ENCODE results near the gene AP2A2.

Gene AP2A2

GRCh38 chr11:921921-922678 lies 3.6 kb upstream of the AP2A2 start:
- H3K27me3 ChIP-seq (ENCODE audit: insufficient read depth, poor library complexity, severe bottlenecking) = no peaks in the 10 kb centered on the region
- H3K36me3 ChIP-seq (ENCODE audit: low read depth) = peaks cover 4% of the 10 kb centered on the region
- no peak overlapping the region for H3K4me3 ChIP-seq (ENCODE audit: severe bottlenecking)
- H3K4me1 ChIP-seq (ENCODE audit: insufficient read depth, poor library complexity, severe bottlenecking) = peaks cover 4% of the 10 kb centered on the region
- ATAC-seq (ENCODE audit: low read depth) (no peak), DNase-seq (ENCODE audit: low spot score) (no peak)
- no peaks in the 10 kb centered on the region for H3K9me3 ChIP-seq (ENCODE audit: severe bottlenecking)
- no peak overlapping the region for H3K27ac ChIP-seq (ENCODE audit: poor library complexity, severe bottlenecking)
- no peak for TF ChIP-seq CTCF (IDR thresholded peaks at IDR 0.05; ENCODE audit: poor library complexity, severe bottlenecking)

- TF ChIP-seq CTCF (IDR thresholded peaks at IDR 0.05; ENCODE audit: poor library complexity, severe bottlenecking) = no peak
- ATAC-seq (ENCODE audit: low read depth) (no peak), DNase-seq (ENCODE audit: low spot score) (no peak)
- H3K36me3 ChIP-seq (ENCODE audit: low read depth) = peaks cover 16% of the 10 kb centered on the region
- no peak overlapping the region for H3K27ac ChIP-seq (ENCODE audit: poor library complexity, severe bottlenecking)
- no peak overlapping the region for H3K4me3 ChIP-seq (ENCODE audit: severe bottlenecking)
- H3K9me3 ChIP-seq (ENCODE audit: severe bottlenecking) = no peaks in the 10 kb centered on the region
- H3K27me3 ChIP-seq (ENCODE audit: insufficient read depth, poor library complexity, severe bottlenecking) = no peaks in the 10 kb centered on the region
- H3K4me1 ChIP-seq (ENCODE audit: insufficient read depth, poor library complexity, severe bottlenecking) = peaks cover 4% of the 10 kb centered on the region
Measured at GRCh38 chr11:923691-924405, 1.8 kb upstream of the AP2A2 start.

GRCh38 chr11:924406-925157 lies 1.1 kb upstream of the AP2A2 start:
- H3K27me3 ChIP-seq (ENCODE audit: insufficient read depth, poor library complexity, severe bottlenecking) = no peaks in the 10 kb centered on the region
- H3K27ac ChIP-seq (ENCODE audit: poor library complexity, severe bottlenecking) = no peak overlapping the region
- peaks cover 16% of the 10 kb centered on the region for H3K36me3 ChIP-seq (ENCODE audit: low read depth)
- DNase-seq (ENCODE audit: low spot score) (no peak), ATAC-seq (ENCODE audit: low read depth) (no peak)
- peaks cover 4% of the 10 kb centered on the region for H3K4me1 ChIP-seq (ENCODE audit: insufficient read depth, poor library complexity, severe bottlenecking)
- H3K4me3 ChIP-seq (ENCODE audit: severe bottlenecking) = no peak overlapping the region
- TF ChIP-seq CTCF (IDR thresholded peaks at IDR 0.05; ENCODE audit: poor library complexity, severe bottlenecking) = no peak
- no peaks in the 10 kb centered on the region for H3K9me3 ChIP-seq (ENCODE audit: severe bottlenecking)

GRCh38 chr11:925158-925495 lies 543 bp upstream of the AP2A2 start:
- Histone ChIP-seq H3K4me3 (ENCODE audit: severe bottlenecking) (peak overlapping the region; percentile 99), H3K27me3 (ENCODE audit: insufficient read depth, poor library complexity, severe bottlenecking) (no peaks in the 10 kb centered on the region), H3K9me3 (ENCODE audit: severe bottlenecking) (no peaks in the 10 kb centered on the region), H3K27ac (ENCODE audit: poor library complexity, severe bottlenecking) (peak overlapping the region; percentile 67), H3K36me3 (ENCODE audit: low read depth) (peaks cover 16% of the 10 kb centered on the region), H3K4me1 (ENCODE audit: insufficient read depth, poor library complexity, severe bottlenecking) (peaks cover 4% of the 10 kb centered on the region)
- no peak for DNase-seq (ENCODE audit: low spot score)
- TF ChIP-seq CTCF (IDR thresholded peaks at IDR 0.05; ENCODE audit: poor library complexity, severe bottlenecking) = no peak
- no peak for ATAC-seq (ENCODE audit: low read depth)
